BJ (cell line): ENCODE data around the gene ASCL2. TPM values are rescaled to one million over a fixed set of nuclear protein-coding genes. Genes with fewer than 3 reads are reported as not detected.

Source experiments
- CTCF ChIA-PET: fragments of 350-600 bp; formaldehyde crosslinking; extraction: SDS; loops from one replicate; lab custom pipeline; 2021; ENCODE audit warnings: antibody characterized with exemption, inconsistent platforms; lab: Yijun Ruan, JAX
- POLR2A ChIA-PET: fragments of 300-600 bp; sonication (Branson Sonifier 250); formaldehyde crosslinking; extraction: SDS; loops from one replicate; lab custom pipeline; 2021; ENCODE audit warnings: antibody characterized with exemption; lab: Charles Lee
- DNase-seq: peaks from one replicate; pipeline ENCODE4 v3.0.0-alpha.2; 2011; ENCODE audit warnings: low read depth
- H3K27me3 ChIP-seq: 2 replicates; pipeline ENCODE4 v1.6.0; 2011; ENCODE audit warnings: low read length; ENCODE audit not compliant: control insufficient read depth, insufficient read depth
- H3K36me3 ChIP-seq: 2 replicates; pipeline ENCODE4 v1.5.1; 2011; ENCODE audit warnings: low read length; ENCODE audit not compliant: control insufficient read depth, insufficient read depth
- H3K4me3 ChIP-seq: 2 replicates; pipeline ENCODE4 v1.5.1; 2011; ENCODE audit warnings: low read depth, mild to moderate bottlenecking, control low read depth, low read length
- polyA plus RNA-seq: library from polyadenylated mRNA; depleted of rRNA; stranded (reverse); fragments of >200 nt; gene quantifications from 2 replicates; pipeline ENCODE4 v1.2.3, GENCODE V29; 2011
- TF ChIP-seq, protein P1 (sequence below): IDR thresholded peaks from 2 replicates; pipeline ENCODE4 v1.5.1; 2011; ENCODE audit warnings: low read depth, mild to moderate bottlenecking, control low read depth, inconsistent platforms, low read length, moderate library complexity; ENCODE audit not compliant: insufficient read depth

Gene ASCL2
- polyA plus RNA-seq, 1 experiment, result not detected

DNA sequence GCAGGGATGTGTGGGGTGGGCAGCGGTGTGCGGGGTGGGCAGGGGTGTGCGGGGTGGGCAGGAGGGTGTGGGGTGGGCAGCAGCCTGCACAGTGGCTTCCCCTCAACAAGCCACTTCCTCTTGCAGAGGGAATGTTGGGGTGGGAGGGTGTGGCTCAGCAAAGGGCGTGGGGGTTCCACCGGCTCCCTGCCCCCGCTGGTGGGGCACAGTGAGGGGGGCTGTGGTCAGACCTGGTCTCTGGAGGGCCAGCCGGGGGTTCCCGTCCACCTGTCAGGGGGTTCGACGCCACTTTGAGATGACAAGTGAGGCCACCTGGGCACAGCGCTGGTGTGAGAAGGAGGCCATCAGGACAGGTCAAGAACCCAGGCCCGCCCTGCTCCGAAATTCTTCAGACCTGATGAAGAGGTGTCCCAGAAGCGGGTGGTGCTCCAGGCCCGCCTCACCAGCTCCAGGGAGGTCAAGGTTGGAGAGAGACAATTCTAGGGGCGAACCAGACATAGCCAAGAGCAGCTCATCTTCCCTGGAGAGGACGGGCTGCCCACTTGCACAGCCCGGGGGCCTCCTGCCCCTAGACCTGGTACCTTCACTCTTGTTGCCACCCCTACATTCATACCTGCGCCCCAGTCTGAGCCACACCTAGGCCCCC lies 30.0 kb upstream of the ASCL2 start:
- ChIA-PET POLR2A (no interaction called here), CTCF (interaction anchor here (4.9 to 9.7 kb wide), 2 partner anchors 106 to 122 kb away, joined by 17 to 519 read pairs; no protein-coding TSS in a partner anchor)
- TF ChIP-seq, protein P1, sequence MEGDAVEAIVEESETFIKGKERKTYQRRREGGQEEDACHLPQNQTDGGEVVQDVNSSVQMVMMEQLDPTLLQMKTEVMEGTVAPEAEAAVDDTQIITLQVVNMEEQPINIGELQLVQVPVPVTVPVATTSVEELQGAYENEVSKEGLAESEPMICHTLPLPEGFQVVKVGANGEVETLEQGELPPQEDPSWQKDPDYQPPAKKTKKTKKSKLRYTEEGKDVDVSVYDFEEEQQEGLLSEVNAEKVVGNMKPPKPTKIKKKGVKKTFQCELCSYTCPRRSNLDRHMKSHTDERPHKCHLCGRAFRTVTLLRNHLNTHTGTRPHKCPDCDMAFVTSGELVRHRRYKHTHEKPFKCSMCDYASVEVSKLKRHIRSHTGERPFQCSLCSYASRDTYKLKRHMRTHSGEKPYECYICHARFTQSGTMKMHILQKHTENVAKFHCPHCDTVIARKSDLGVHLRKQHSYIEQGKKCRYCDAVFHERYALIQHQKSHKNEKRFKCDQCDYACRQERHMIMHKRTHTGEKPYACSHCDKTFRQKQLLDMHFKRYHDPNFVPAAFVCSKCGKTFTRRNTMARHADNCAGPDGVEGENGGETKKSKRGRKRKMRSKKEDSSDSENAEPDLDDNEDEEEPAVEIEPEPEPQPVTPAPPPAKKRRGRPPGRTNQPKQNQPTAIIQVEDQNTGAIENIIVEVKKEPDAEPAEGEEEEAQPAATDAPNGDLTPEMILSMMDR, result no peak
- Histone ChIP-seq H3K36me3 (no peaks in the 10 kb centered on the region), H3K27me3 (peaks cover 2% of the 10 kb centered on the region; the same call in 1 of the 2 replicates), H3K4me3 (no peak overlapping the region)
- DNase-seq, result no peak

DNA sequence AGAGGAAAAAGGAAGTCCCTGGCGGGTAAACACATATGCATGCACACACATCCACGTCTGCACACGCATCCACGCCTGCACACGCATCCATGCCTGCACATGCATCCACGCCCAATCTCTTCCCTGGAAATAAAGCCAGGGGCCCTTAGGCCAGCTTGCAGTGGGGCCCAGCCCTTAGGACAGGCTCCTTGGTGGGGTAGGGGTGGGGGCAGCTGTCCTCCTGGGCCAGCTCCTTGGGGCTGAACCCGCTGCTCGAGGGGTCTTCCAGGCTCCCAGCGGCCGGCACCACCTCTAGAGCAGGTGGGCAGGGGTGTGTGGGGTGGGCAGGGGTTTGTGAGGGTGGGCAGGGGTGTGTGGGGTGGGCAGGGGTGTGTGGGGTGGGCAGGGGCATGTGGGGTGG lies 29.4 kb upstream of the ASCL2 start:
- Histone ChIP-seq H3K4me3 (no peak overlapping the region), H3K27me3 (peaks cover 2% of the 10 kb centered on the region; the same call in 1 of the 2 replicates), H3K36me3 (no peaks in the 10 kb centered on the region)
- CTCF ChIA-PET, result interaction anchor here (1.1 to 9.7 kb wide), 3 partner anchors 106 to 135 kb away, joined by 5 to 519 read pairs (median 17); no protein-coding TSS in a partner anchor
- POLR2A ChIA-PET, result no interaction called here
- DNase-seq, result no peak
- TF ChIP-seq, protein P1, result no peak

DNA sequence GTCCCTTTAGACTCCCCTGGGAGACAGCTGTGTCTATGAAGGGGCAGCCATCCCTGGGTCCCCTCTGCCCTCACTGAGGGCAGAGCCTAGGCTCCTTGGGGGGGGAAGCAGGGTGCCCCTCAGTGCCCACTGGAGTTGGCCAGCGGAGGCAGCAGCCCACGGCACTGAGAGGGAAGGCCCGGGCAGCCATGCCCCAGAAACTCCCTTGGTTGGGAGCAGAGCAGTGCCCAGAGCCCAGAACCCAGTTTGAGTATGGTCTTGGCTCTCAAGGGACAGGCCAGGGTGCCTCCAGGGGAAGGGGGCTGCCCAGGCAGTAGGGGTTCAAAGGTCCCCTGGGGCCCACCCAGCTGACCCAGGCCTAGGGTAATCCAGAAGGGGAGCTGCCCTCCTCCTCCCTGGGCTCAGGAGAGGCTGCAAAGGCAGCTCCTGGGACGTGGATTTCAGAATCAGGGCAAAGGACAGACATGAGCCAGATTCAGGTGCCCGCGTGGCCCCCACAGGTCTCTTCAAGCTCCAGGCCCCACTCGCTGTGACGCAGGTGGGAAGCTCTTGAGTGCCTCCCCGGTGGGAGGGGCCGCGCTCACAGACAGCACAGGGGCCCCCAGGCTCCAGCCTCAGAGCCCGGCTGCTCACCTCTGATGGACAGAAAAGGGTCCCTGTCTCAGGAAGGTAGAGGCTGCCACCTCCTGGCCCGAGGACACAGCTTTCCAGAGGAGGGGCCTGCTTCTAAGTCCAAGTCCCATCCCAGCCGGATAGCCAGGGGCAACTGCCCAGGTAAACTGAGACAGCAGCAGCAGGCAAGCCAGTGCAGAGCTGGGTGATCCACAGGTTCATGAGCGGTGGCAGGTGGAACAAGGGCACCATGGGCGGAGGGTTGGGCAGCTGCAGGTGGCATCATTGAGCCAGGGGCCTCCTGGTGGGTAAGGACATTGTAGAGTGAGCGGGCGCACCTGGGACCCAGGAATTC lies 28.7 kb upstream of the ASCL2 start:
- POLR2A ChIA-PET, result no interaction called here

DNA sequence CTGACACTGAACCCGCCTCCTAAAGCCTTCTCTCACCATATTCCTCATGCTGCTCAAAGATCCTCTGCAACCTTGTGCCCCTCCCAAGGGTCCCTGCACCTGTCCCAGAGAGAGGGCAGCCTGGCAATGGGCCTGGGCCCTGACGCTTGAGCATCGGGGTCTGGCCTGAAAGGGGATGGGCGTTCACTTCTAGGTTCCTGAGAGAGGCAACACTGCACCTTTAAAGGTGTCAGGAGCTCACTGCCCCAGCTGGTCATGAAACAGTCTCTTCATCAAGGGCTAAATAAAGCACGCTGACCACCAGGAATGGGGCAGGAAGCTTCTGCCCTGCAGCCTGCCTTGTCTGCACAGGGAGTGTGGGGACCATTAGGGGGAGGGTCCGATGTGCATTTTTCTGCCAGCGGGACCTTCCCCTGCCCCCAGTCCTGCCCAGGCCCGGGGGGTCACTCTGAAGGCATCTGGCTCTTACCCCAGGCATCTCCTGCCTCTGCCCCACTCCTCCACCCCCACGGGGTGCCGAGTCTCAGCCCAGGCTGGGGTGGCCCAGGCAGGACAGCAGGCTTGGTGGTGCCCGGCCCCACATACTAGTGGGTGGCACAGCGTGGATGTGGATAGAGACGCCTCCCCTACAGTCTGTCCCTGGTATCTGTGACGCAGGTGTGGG lies 27.9 kb upstream of the ASCL2 start:
- Histone ChIP-seq H3K36me3 (no peaks in the 10 kb centered on the region), H3K27me3 (peaks cover 2% of the 10 kb centered on the region; the same call in 1 of the 2 replicates), H3K4me3 (no peak overlapping the region)
- TF ChIP-seq, protein P1, result no peak
- CTCF ChIA-PET, result interaction anchor here (0.6 to 9.7 kb wide), 9 partner anchors 21 to 133 kb away, joined by 3 to 519 read pairs (median 3); partner anchors contain the start of gene TSSC4
- no peak for DNase-seq
- POLR2A ChIA-PET, result no interaction called here

More for the DNA sequence above, 28.7 kb upstream of the ASCL2 start:
- no peak for DNase-seq
- TF ChIP-seq, protein P1, result no peak
- H3K36me3 ChIP-seq, result no peaks in the 10 kb centered on the region
- peaks cover 2% of the 10 kb centered on the region; the same call in 1 of the 2 replicates for H3K27me3 ChIP-seq
- CTCF ChIA-PET, result interaction anchor here (0.6 to 9.7 kb wide), 8 partner anchors 9 to 134 kb away, joined by 3 to 519 read pairs (median 3); partner anchors contain the start of gene TSSC4
- no peak overlapping the region for H3K4me3 ChIP-seq
